Measurements from ENCODE around the gene CREBRF.

- peak; percentile 92 for TF ChIP-seq CTCF (IDR thresholded peaks at IDR 0.05; ENCODE audit: low read depth, low read length, missing input control)
- peak; percentile 96 for TF ChIP-seq ZBTB33 (IDR thresholded peaks at IDR 0.05)
- TF ChIP-seq TAF1 (conservative IDR thresholded peaks at IDR 0.05), result no peak
- TF ChIP-seq JUND (IDR thresholded peaks at IDR 0.05), result no peak
- peak; percentile 54 for TF ChIP-seq MAX (IDR thresholded peaks at IDR 0.05)
- TF ChIP-seq RXRA (IDR thresholded peaks at IDR 0.05), result peak; percentile 58 to 72
- TF ChIP-seq REST (IDR thresholded peaks at IDR 0.05), result peak; percentile 65
- TF ChIP-seq GABPA (IDR thresholded peaks at IDR 0.05 in 1 of 2, conservative IDR thresholded peaks at IDR 0.05 in 1 of 2), result peak in 1 of 2 donors; percentile 48
- TF ChIP-seq RAD21 (IDR thresholded peaks at IDR 0.05), result peak; percentile 73 to 80
- peak; percentile 63 for TF ChIP-seq SP1 (IDR thresholded peaks at IDR 0.05)
- TF ChIP-seq ATF3 (IDR thresholded peaks at IDR 0.05), result peak; percentile 51
These were observed 88.3 kb downstream of the CREBRF start, which contains the start of gene BNIP1 for GRCh38 chr5:173144200-173145176.
